A549 (cell line): Measurements from ENCODE around the gene RRAS2. TPM values are rescaled to one million over a fixed set of nuclear protein-coding genes. Genes with fewer than 3 reads are reported as not detected.

ENCODE experiments used
- ATAC-seq, 2 experiments: fragments of 200-7000 bp in 1 of 2; fragments of >200 bp in 1 of 2; cut with Nextera tagmentation in 1 of 2; cut with Tn5 transposase in 1 of 2; 3 replicates each; pipeline versions ENCODE4 v1.8.0 to v1.9.1; 2018 to 2020; ENCODE audit warnings: mild to moderate bottlenecking in 1 of 2, moderate library complexity in 1 of 2
- CTCF ChIA-PET: fragments of 300-600 bp; sonication (Branson Sonifier 250); formaldehyde crosslinking; extraction: SDS; loops from one replicate; lab custom pipeline; 2021; ENCODE audit warnings: antibody characterized with exemption, inconsistent platforms; lab: Yijun Ruan, JAX
- POLR2A ChIA-PET: fragments of 350-600 bp; formaldehyde crosslinking; extraction: SDS; loops from one replicate; lab custom pipeline; 2021; ENCODE audit warnings: antibody characterized with exemption, inconsistent platforms; lab: Yijun Ruan, JAX
- DNase-seq, 2 experiments: peaks; one replicate each; pipeline versions ENCODE4 v3.0.0 to v3.0.0-alpha.2; 2011 to 2016; ENCODE audit warnings: low read depth in 1 of 2, low spot score in 1 of 2
- FAIRE-seq: peaks from 2 replicates; lab custom pipeline; 2011; peaks lifted over from hg19 to GRCh38; lab: Jason Lieb, UNC
- H3K27ac ChIP-seq, 2 experiments: fragments of >200 bp; sonication (Bioruptor Twin); formaldehyde crosslinking; 3 replicates each; pipeline ENCODE4 v1.5.1; 2016 to 2017
- H3K4me1 ChIP-seq: fragments of >200 bp; sonication (Bioruptor Twin); formaldehyde crosslinking; 3 replicates; pipeline ENCODE4 v1.6.1; 2016
- H3K4me2 ChIP-seq: fragments of >200 bp; sonication (Bioruptor Twin); formaldehyde crosslinking; 3 replicates; pipeline ENCODE4 v1.6.1; 2016
- H3K4me3 ChIP-seq: fragments of >200 bp; sonication (Bioruptor Twin); formaldehyde crosslinking; 3 replicates; pipeline ENCODE4 v1.5.1; 2016
- H3K9me3 ChIP-seq: fragments of >200 bp; sonication (Bioruptor Twin); formaldehyde crosslinking; 3 replicates; pipeline ENCODE4 v1.6.1; 2016
- BHLHE40 ChIP-seq: IDR thresholded peaks from 2 replicates; pipeline ENCODE4 v1.6.1; 2012; ENCODE audit warnings: low read depth, low read length, inconsistent platforms
- CEBPB ChIP-seq, 2 experiments: fragments of >200 bp in 1 of 2; sonication (Bioruptor Twin) in 1 of 2; formaldehyde crosslinking in 1 of 2; IDR thresholded peaks; 2 replicates each; pipeline ENCODE4 v1.6.1; 2012 to 2016
- EP300 ChIP-seq, 2 experiments: fragments of >200 bp; sonication (Bioruptor Twin); formaldehyde crosslinking; IDR thresholded peaks; 2 replicates in 1 of 2; 3 replicates in 1 of 2; pipeline ENCODE4 v1.6.1; 2016 to 2017
- FOSL2 ChIP-seq, 2 experiments: fragments of 450-650 bp in 1 of 2; fragments of >200 bp in 1 of 2; sonication (Bioruptor Twin) in 1 of 2; formaldehyde crosslinking; IDR thresholded peaks; 2 replicates each; pipeline versions ENCODE4 v1.5.0 to v1.6.1; 2016 to 2020; ENCODE audit warnings: mild to moderate bottlenecking in 1 of 2, moderate library complexity in 1 of 2
- FOXS1 ChIP-seq: fragments of 250-450 bp; sonication (Bioruptor Pico); IDR thresholded peaks from 2 replicates; pipeline ENCODE4 v1.5.0; 2020; ENCODE audit warnings: mild to moderate bottlenecking, moderate library complexity
- HOXA7 ChIP-seq: fragments of 250-450 bp; sonication (Bioruptor Pico); IDR thresholded peaks from 2 replicates; pipeline ENCODE4 v1.5.0; 2020; ENCODE audit warnings: mild to moderate bottlenecking, moderate library complexity
- JUNB ChIP-seq: fragments of >200 bp; sonication (Bioruptor Twin); formaldehyde crosslinking; IDR thresholded peaks from 2 replicates; pipeline ENCODE4 v1.6.1; 2016
- KDM5A ChIP-seq: fragments of 200-600 bp; sonication (generic); IDR thresholded peaks from 2 replicates; pipeline ENCODE4 v1.6.1; 2016; ENCODE audit warnings: antibody characterized with exemption, mild to moderate bottlenecking
- MAFK ChIP-seq: fragments of 450-650 bp; IDR thresholded peaks from 2 replicates; pipeline ENCODE4 v1.6.1; 2014; ENCODE audit not compliant: partially characterized antibody
- MAX ChIP-seq: IDR thresholded peaks from 2 replicates; pipeline ENCODE4 v1.6.1; 2012
- MYC ChIP-seq: IDR thresholded peaks from 2 replicates; pipeline ENCODE4 v1.6.1; 2012; ENCODE audit warnings: mild to moderate bottlenecking, inconsistent platforms, low read length, improper control_type of control experiment, borderline replicate concordance
- NFE2L2 ChIP-seq: fragments of 150-350 bp; conservative IDR thresholded peaks from 2 replicates; pipeline ENCODE4 v1.6.1; 2014; ENCODE audit warnings: low read length
- POLR2A ChIP-seq: IDR thresholded peaks from 2 replicates; pipeline ENCODE4 v1.6.1; 2012; ENCODE audit warnings: mild to moderate bottlenecking, low read length
- POLR2AphosphoS2 ChIP-seq: conservative IDR thresholded peaks from 2 replicates; pipeline ENCODE4 v1.6.1; 2012; ENCODE audit warnings: low read length, improper control_type of control experiment, inconsistent platforms
- RAD21 ChIP-seq, 2 experiments: fragments of >200 bp in 1 of 2; sonication (Bioruptor Twin) in 1 of 2; formaldehyde crosslinking in 1 of 2; IDR thresholded peaks in 1 of 2; conservative IDR thresholded peaks in 1 of 2; 2 replicates in 1 of 2; 3 replicates in 1 of 2; pipeline ENCODE4 v1.6.1; 2012 to 2018; ENCODE audit warnings: inconsistent platforms in 1 of 2
- RFX5 ChIP-seq: fragments of 450-650 bp; IDR thresholded peaks from 2 replicates; pipeline ENCODE4 v1.7.1; 2014; ENCODE audit warnings: antibody characterized with exemption, mild to moderate bottlenecking, moderate library complexity
- TFCP2L1 ChIP-seq: fragments of 250-450 bp; sonication (Bioruptor Pico); IDR thresholded peaks from 2 replicates; pipeline ENCODE4 v1.5.0; 2021; ENCODE audit warnings: mild to moderate bottlenecking
- ZFP36 ChIP-seq: fragments of 450-650 bp; IDR thresholded peaks from 2 replicates; pipeline ENCODE4 v1.6.1; 2014; ENCODE audit warnings: borderline replicate concordance; ENCODE audit not compliant: partially characterized antibody
- WGBS: methylation state at CpG from one replicate; pipeline ENCODE4 v1.1.6; 2017; ENCODE audit errors: missing lambda C conversion rate; 5-methylcytosine and 5-hydroxymethylcytosine counted together
- polyA plus RNA-seq, 4 experiments: library from polyadenylated mRNA; depleted of rRNA in 3 of 4; stranded (reverse); fragments of >200 nt; fragmentation: RNase III in 1 of 4; extraction: RNeasy Plus Mini Kit Qiagen cat#74134 plus additional on column Dnase treatment in 1 of 4; gene quantifications; 2 replicates in 3 of 4; 3 replicates in 1 of 4; pipeline ENCODE4 v1.2.3, GENCODE V29; 2011 to 2017
- TF ChIP-seq, protein P1 (sequence below): fragments of 150-350 bp; IDR thresholded peaks from 2 replicates; pipeline ENCODE4 v1.6.1; 2014; ENCODE audit warnings: low read depth, mild to moderate bottlenecking, low read length
- TF ChIP-seq, protein P2 (sequence below): fragments of 200-600 bp; sonication (generic); IDR thresholded peaks from 2 replicates; pipeline ENCODE4 v1.6.1; 2016; ENCODE audit warnings: antibody characterized with exemption, mild to moderate bottlenecking, moderate library complexity

Gene RRAS2
- polyA plus RNA-seq, 2 of the 4 experiments (the other 2 are of a cell fraction), result 37.9 to 48.2 TPM

DNA sequence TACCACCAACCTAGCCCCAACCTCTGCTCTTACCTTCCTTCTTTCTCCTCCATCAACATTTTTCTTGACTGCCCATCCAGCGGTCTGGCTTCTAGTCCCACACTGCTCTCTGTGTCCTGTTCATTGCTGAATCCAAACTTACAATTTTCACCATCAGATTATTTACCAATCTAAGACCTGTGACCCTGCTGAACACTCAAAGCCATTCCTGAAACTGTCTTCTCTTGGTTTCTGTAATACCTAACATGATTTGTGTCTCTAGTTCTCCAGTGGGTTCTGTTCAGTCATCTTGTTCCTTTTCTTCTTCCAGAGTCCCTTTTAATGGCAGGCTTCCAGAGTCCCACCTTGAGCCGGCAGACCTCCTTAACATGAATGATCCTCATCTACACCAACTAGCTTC, 24.1 kb downstream of the RRAS2 start:
- TF ChIP-seq, protein P1, sequence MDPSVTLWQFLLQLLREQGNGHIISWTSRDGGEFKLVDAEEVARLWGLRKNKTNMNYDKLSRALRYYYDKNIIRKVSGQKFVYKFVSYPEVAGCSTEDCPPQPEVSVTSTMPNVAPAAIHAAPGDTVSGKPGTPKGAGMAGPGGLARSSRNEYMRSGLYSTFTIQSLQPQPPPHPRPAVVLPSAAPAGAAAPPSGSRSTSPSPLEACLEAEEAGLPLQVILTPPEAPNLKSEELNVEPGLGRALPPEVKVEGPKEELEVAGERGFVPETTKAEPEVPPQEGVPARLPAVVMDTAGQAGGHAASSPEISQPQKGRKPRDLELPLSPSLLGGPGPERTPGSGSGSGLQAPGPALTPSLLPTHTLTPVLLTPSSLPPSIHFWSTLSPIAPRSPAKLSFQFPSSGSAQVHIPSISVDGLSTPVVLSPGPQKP, result no peak
- TF ChIP-seq POLR2AphosphoS2 (no peak), ZFP36 (no peak), NFE2L2 (no peak), MAX (no peak), KDM5A (no peak), RFX5 (no peak), RAD21 (conservative IDR thresholded peaks at IDR 0.05 in 1 of 2, IDR thresholded peaks at IDR 0.05 in 1 of 2) (no peak), HOXA7 (no peak), JUNB (no peak), EP300 (IDR thresholded peaks at IDR 0.05) (no peak), MYC (no peak), POLR2A (no peak), MAFK (no peak), FOXS1 (no peak), BHLHE40 (no peak)
- TF ChIP-seq, protein P2, sequence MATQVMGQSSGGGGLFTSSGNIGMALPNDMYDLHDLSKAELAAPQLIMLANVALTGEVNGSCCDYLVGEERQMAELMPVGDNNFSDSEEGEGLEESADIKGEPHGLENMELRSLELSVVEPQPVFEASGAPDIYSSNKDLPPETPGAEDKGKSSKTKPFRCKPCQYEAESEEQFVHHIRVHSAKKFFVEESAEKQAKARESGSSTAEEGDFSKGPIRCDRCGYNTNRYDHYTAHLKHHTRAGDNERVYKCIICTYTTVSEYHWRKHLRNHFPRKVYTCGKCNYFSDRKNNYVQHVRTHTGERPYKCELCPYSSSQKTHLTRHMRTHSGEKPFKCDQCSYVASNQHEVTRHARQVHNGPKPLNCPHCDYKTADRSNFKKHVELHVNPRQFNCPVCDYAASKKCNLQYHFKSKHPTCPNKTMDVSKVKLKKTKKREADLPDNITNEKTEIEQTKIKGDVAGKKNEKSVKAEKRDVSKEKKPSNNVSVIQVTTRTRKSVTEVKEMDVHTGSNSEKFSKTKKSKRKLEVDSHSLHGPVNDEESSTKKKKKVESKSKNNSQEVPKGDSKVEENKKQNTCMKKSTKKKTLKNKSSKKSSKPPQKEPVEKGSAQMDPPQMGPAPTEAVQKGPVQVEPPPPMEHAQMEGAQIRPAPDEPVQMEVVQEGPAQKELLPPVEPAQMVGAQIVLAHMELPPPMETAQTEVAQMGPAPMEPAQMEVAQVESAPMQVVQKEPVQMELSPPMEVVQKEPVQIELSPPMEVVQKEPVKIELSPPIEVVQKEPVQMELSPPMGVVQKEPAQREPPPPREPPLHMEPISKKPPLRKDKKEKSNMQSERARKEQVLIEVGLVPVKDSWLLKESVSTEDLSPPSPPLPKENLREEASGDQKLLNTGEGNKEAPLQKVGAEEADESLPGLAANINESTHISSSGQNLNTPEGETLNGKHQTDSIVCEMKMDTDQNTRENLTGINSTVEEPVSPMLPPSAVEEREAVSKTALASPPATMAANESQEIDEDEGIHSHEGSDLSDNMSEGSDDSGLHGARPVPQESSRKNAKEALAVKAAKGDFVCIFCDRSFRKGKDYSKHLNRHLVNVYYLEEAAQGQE, result no peak
- TF ChIP-seq, all 56 proteins: peak for 0
- WGBS, result 91% methylated on average over 2 of the region's 2 CpGs
- Histone ChIP-seq H3K4me2 (no peak overlapping the region), H3K4me3 (no peak overlapping the region), H3K27ac (no peak overlapping the region; a peak in 1 of 6 replicates), H3K4me1 (peaks cover 12% of the 10 kb centered on the region; the same call in 2 of the 3 replicates), H3K9me3 (peaks cover 13% of the 10 kb centered on the region; the same call in 2 of the 3 replicates)
- FAIRE-seq (no peak), DNase-seq (no peak), ATAC-seq (no peak)
- ChIA-PET POLR2A (no interaction called here), CTCF (interaction anchor here (0.7 to 2.0 kb wide), 4 partner anchors 11 to 364 kb away, joined by 3 to 10 read pairs (median 4); no protein-coding TSS in a partner anchor)

GRCh38 chr11:14334192-14334591, 24.8 kb downstream of the RRAS2 start:
- Histone ChIP-seq H3K4me1 (peaks cover 12% of the 10 kb centered on the region; the same call in 2 of the 3 replicates), H3K27ac (no peak overlapping the region), H3K9me3 (peaks cover 13% of the 10 kb centered on the region; the same call in 2 of the 3 replicates), H3K4me2 (no peak overlapping the region), H3K4me3 (no peak overlapping the region)
- DNase-seq (no peak), FAIRE-seq (peak; percentile 13), ATAC-seq (no peak)
- TF ChIP-seq FOSL2 (IDR thresholded peaks at IDR 0.05) (no peak), FOSL2 (CRISPR knock-in tag; IDR thresholded peaks at IDR 0.05) (no peak), TFCP2L1 (no peak), MAFK (peak; percentile 86), CEBPB (IDR thresholded peaks at IDR 0.05) (no peak)
- POLR2A ChIA-PET, result no interaction called here
- WGBS, result 62% methylated on average over 1 of the region's 1 CpG
- CTCF ChIA-PET, result interaction anchor here (0.7 to 2.0 kb wide), 4 partner anchors 11 to 121 kb away, joined by 4 to 10 read pairs (median 8); no protein-coding TSS in a partner anchor
